HepG2 (cell line): Measurements from ENCODE around the gene ZNF382. TPM values are rescaled to one million over a fixed set of nuclear protein-coding genes. Genes with fewer than 3 reads are reported as not detected.

Source experiments
- ATAC-seq: fragments of 200-7000 bp; cut with Tn5 transposase; 3 replicates; pipeline ENCODE4 v1.9.1; 2020; ENCODE audit warnings: mild to moderate bottlenecking, moderate library complexity
- BruUV-seq: library from RNA; stranded (reverse); fragments of 400-500 nt; replicated peaks from 2 replicates; lab custom pipeline; 2021; lab: Mats Ljungman, UMichigan
- CTCF ChIA-PET: fragments of 300-600 bp; formaldehyde crosslinking; extraction: SDS; loops from one replicate; lab custom pipeline; 2021; ENCODE audit warnings: low total read pairs, inconsistent platforms, low intra/inter-chr PET ratio; lab: Yijun Ruan, JAX
- POLR2A ChIA-PET: fragments of 350-600 bp; sonication (Branson Sonifier 250); formaldehyde crosslinking; loops from one replicate; lab custom pipeline; 2020; ENCODE audit warnings: antibody characterized with exemption, inconsistent platforms; lab: Yijun Ruan, JAX
- DNase-seq: peaks from one replicate; pipeline ENCODE4 v3.0.0-alpha.2; 2015; ENCODE audit warnings: low spot score
- FAIRE-seq: peaks from 3 replicates; lab custom pipeline; 2011; peaks lifted over from hg19 to GRCh38; lab: Jason Lieb, UNC
- H2AFZ ChIP-seq: one replicate; pipeline ENCODE4 v1.6.1; 2011; ENCODE audit warnings: low read length, inconsistent platforms
- H3K27ac ChIP-seq: fragments of 300-600 bp; 3 replicates; pipeline ENCODE4 v1.8.0; 2011; ENCODE audit warnings: mixed run types, mild to moderate bottlenecking, mixed read lengths, low read length, inconsistent platforms; ENCODE audit not compliant: insufficient read depth; ENCODE audit errors: extremely low read length
- H3K27me3 ChIP-seq, 2 experiments: fragments of 200-600 bp in 1 of 2; 2 replicates in 1 of 2; 3 replicates in 1 of 2; pipeline versions ENCODE4 v1.6.0 to v1.8.0; 2011; ENCODE audit warnings: low read length in 2 of 2, mild to moderate bottlenecking in 2 of 2, moderate library complexity in 2 of 2, inconsistent platforms in 1 of 2; ENCODE audit not compliant: insufficient read depth in 2 of 2, control insufficient read depth in 1 of 2
- H3K36me3 ChIP-seq, 2 experiments: fragments of 200-600 bp in 1 of 2; replicated peaks in 1 of 2; 2 replicates in 1 of 2; 3 replicates in 1 of 2; pipeline versions ENCODE4 v1.5.1 to v1.8.0; 2011; ENCODE audit warnings: low read length in 2 of 2, inconsistent platforms in 1 of 2; ENCODE audit not compliant: insufficient read depth in 2 of 2, control insufficient read depth in 1 of 2
- H3K4me1 ChIP-seq: 2 replicates; pipeline ENCODE4 v1.5.1; 2012; ENCODE audit warnings: low read length, inconsistent platforms; ENCODE audit not compliant: insufficient read depth
- H3K4me2 ChIP-seq: 2 replicates; pipeline ENCODE4 v1.6.0; 2011; ENCODE audit warnings: low read depth, low read length, inconsistent platforms
- H3K4me3 ChIP-seq, 3 experiments: fragments of 200-600 bp in 1 of 3; sonication (generic), shearing (Covaris generic) in 1 of 3; replicated peaks in 1 of 3; 2 replicates each; pipeline ENCODE4 v1.5.1; 2011 to 2016; ENCODE audit warnings: low read length in 3 of 3, inconsistent platforms in 2 of 3, low read depth in 2 of 3, mild to moderate bottlenecking in 2 of 3, control low read depth in 1 of 3, mixed read lengths in 1 of 3; ENCODE audit not compliant: insufficient read depth in 1 of 3
- H3K79me2 ChIP-seq: one replicate; pipeline ENCODE4 v1.6.1; 2011; ENCODE audit warnings: low read length, inconsistent platforms; ENCODE audit not compliant: insufficient read depth
- H3K9ac ChIP-seq: 2 replicates; pipeline ENCODE4 v1.6.0; 2011; ENCODE audit warnings: mild to moderate bottlenecking, low read depth, low read length, inconsistent platforms; ENCODE audit not compliant: insufficient read depth
- H3K9me3 ChIP-seq: 2 replicates; pipeline ENCODE4 v1.5.1; 2012; ENCODE audit warnings: mild to moderate bottlenecking, low read length
- H4K20me1 ChIP-seq: 2 replicates; pipeline ENCODE4 v1.6.0; 2011; ENCODE audit warnings: inconsistent platforms, mild to moderate bottlenecking, low read length, moderate library complexity; ENCODE audit not compliant: insufficient read depth
- CAMTA2 ChIP-seq: sonication (generic); formaldehyde crosslinking; IDR thresholded peaks from 2 replicates; pipeline ENCODE4 v1.4.0; 2020; ENCODE audit warnings: mild to moderate bottlenecking, missing genetic modification reagents, borderline replicate concordance
- CBX5 ChIP-seq: sonication (generic); formaldehyde crosslinking; IDR thresholded peaks from 2 replicates; pipeline ENCODE4 v1.4.0; 2020; ENCODE audit warnings: missing genetic modification reagents, borderline replicate concordance
- ETV5 ChIP-seq: IDR thresholded peaks from 2 replicates; pipeline ENCODE4 v1.6.1; 2018; ENCODE audit warnings: missing biosample characterization, missing genetic modification reagents, inconsistent platforms, borderline replicate concordance
- HES4 ChIP-seq: sonication (generic); formaldehyde crosslinking; IDR thresholded peaks from 2 replicates; pipeline ENCODE4 v1.9.0; 2021; ENCODE audit warnings: mild to moderate bottlenecking, missing genetic modification reagents, borderline replicate concordance
- HNRNPLL ChIP-seq: fragments of 200-400 bp; formaldehyde crosslinking; IDR thresholded peaks from 2 replicates; pipeline ENCODE4 v1.6.1; 2017; ENCODE audit warnings: mild to moderate bottlenecking, low read depth, low read length; ENCODE audit not compliant: poor library complexity, severe bottlenecking
- RBM39 ChIP-seq: fragments of 200-400 bp; formaldehyde crosslinking; IDR thresholded peaks from one replicate; pipeline ENCODE4 v1.6.1; 2018; ENCODE audit warnings: antibody characterized with exemption, mild to moderate bottlenecking, low read depth, low read length; ENCODE audit not compliant: poor library complexity, severe bottlenecking
- YY1 ChIP-seq: IDR thresholded peaks from 2 replicates; pipeline ENCODE4 v1.6.1; 2011; ENCODE audit warnings: low read length, low read depth, moderate library complexity, mild to moderate bottlenecking; ENCODE audit not compliant: insufficient read depth, insufficient replicate concordance
- ZBTB3 ChIP-seq: sonication (generic); formaldehyde crosslinking; IDR thresholded peaks from 2 replicates; pipeline ENCODE4 v1.4.0; 2020; ENCODE audit warnings: low read depth, mild to moderate bottlenecking, moderate library complexity, missing genetic modification reagents, borderline replicate concordance
- ZKSCAN5 ChIP-seq: sonication (generic); formaldehyde crosslinking; IDR thresholded peaks from 2 replicates; pipeline ENCODE4 v1.5.1; 2020; ENCODE audit warnings: mild to moderate bottlenecking, missing genetic modification reagents
- whole genome bisulfite sequencing: methylation state at CpG from one replicate; pipeline ENCODE4 v1.1.6; 2017; ENCODE audit warnings: low lambda C conversion rate; 5-methylcytosine and 5-hydroxymethylcytosine counted together
- in situ Hi-C: cut with HindIII; loops from 2 replicates; pipeline ENCODE4 v1.10.0; 2017; ENCODE audit warnings: low pct_unique_long_range_greater_than_20kb; ENCODE audit not compliant: extremely low pct_ligation_motif_present
- intact Hi-C: fragments of 100-400 bp; cut with micrococcal nuclease; formaldehyde crosslinking; loops from one replicate; pipeline ENCODE4 v1.10.0; 2022; ENCODE audit not compliant: unreplicated experiment
- polyA plus RNA-seq, 8 experiments: library from polyadenylated mRNA; depleted of rRNA in 3 of 8; stranded (reverse) in 7 of 8; unstranded in 1 of 8; fragments of >200 nt; fragmentation: Illumina TruSeq in 4 of 8; extraction: Trizol in 4 of 8; gene quantifications; 2 replicates each; pipeline versions ENCODE4 v1.2.1 to v1.2.3, GENCODE V29; 2011 to 2016; ENCODE audit warnings: low read depth in 4 of 8, missing spikeins in 1 of 8, mixed read lengths in 1 of 8; ENCODE audit not compliant: insufficient read depth in 1 of 8
- total RNA-seq, 5 experiments: library from RNA; depleted of rRNA; stranded (reverse); fragments of >200 nt; fragmentation: Illumina TruSeq; extraction: Trizol; gene quantifications; 2 replicates each; pipeline ENCODE4 v1.2.3, GENCODE V29; 2016; ENCODE audit warnings: low read depth in 1 of 5
- TF ChIP-seq, protein P1 (sequence below): sonication (generic); formaldehyde crosslinking; IDR thresholded peaks from 2 replicates; pipeline ENCODE4 v1.4.0; 2020; ENCODE audit warnings: low read depth, missing genetic modification reagents
- TF ChIP-seq, protein P2 (sequence below): sonication (generic); formaldehyde crosslinking; IDR thresholded peaks from 2 replicates; pipeline ENCODE4 v1.4.0; 2020; ENCODE audit warnings: missing genetic modification reagents
- TF ChIP-seq, protein P3 (sequence below): sonication (generic); formaldehyde crosslinking; IDR thresholded peaks from 2 replicates; pipeline ENCODE4 v1.4.0; 2020; ENCODE audit warnings: missing genetic modification reagents, mild to moderate bottlenecking, borderline replicate concordance

ZNF382 gene
- total and polyA plus RNA-seq, 2 of the 13 experiments (the other 11 are each of a cell fraction or from before 2014, with no cell fraction given) = 2.3 to 6.8 TPM

DNA sequence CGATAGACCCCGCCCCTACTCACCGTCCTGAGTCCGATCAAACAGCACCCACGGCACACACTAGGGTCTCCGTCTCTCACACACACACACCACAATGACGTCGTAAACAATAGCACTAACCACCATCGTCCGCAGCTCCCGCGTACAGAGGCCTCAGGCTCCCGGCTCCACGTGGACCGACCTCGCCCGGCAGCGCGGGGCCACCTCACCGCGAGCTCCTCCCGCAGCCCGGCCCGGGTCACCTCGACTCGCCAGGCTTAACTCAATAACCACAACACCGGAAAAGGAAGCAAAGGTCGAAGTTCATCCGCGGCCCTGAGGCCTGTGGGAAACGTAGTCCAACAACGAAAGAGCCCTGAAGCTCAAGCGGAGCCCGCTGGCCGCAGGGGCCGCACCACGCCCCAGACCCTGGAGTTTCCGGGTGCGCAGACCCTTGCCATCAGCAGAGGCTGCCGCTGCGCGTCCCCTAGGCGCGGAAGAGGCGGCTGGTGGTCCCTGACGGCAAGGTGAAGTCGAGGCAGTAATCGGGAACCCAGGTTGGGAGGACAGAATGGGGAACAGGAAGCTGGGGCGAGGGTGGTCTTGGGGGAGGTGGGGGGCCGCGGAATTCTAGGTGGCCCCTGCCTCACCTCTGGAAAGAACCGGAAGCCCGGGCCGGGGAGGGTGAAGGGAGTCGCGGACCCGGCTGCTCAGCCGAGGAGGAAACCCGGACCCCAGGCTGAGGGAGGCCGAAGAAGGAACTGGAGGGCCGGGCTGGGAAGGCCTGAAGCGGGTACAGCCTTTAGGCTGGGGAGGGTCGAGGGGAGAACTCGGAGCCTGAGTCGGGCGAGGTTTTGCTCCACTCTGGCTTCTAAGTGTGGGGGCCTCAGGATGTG, 31.9 kb upstream of the ZNF382 start, which contains the start of gene ZNF529:
ZNF529 (minus strand) TSS at position 273 of the 875 bp plus-strand sequence. CDS start 946 bp downstream, outside the sequence.
- intact Hi-C loops = loop anchor here (1.0 to 5.0 kb wide), 5 partner anchors 32 to 264 kb away; partner anchors contain the start of genes ZNF260, ZNF382, ZNF567 and ZNF790
- POLR2A ChIA-PET = interaction anchor here (0.7 to 2.0 kb wide), 12 partner anchors 13 to 797 kb away, joined by 3 to 41 read pairs (median 6); partner anchors contain the start of genes ZNF146, ZNF260, ZNF345 and ZNF382
- Histone ChIP-seq H3K27me3 (no peaks in the 10 kb centered on the region; a peak in 1 of 5 replicates), H3K4me2 (peak within 1 kb of the TSS; percentile 90), H3K79me2 (peaks cover 25% of the 10 kb centered on the region), H3K4me3 (peak within 1 kb of the TSS; percentile 67 to 91 (median 77)), H2AFZ (peak within 1 kb of the TSS; percentile 22), H3K36me3 (peaks cover 3 to 14% of the 10 kb centered on the region in 2 experiments; a peak in 3 of 5 replicates), H3K9me3 (no peaks in the 10 kb centered on the region), H3K27ac (peak within 1 kb of the TSS; percentile 78), H3K9ac (peak within 1 kb of the TSS; percentile 81), H3K4me1 (peaks cover 20% of the 10 kb centered on the region), H4K20me1 (no peaks in the 10 kb centered on the region)
- DNase-seq = peak; percentile 95
- in situ Hi-C loops = no loop called here
- BruUV-seq = no TSS peak
- peak; percentile 96 for ATAC-seq
- CTCF ChIA-PET = no interaction called here
- peak; percentile 85 for FAIRE-seq
- WGBS = 1% methylated on average over 31 of the region's 66 CpGs
- TF ChIP-seq CAMTA2 (CRISPR knock-in tag) (0 out of 2 replicates have a peak, but pooled peaks have one; percentile 25), HNRNPLL (peak; percentile 79), ZKSCAN5 (CRISPR knock-in tag) (no peak), RBM39 (peak; percentile 88), CBX5 (CRISPR knock-in tag) (peak; percentile 64; the same call in 1 of the 2 replicates), YY1 (peak; percentile 49), ETV5 (peak; percentile 77), ZBTB3 (CRISPR knock-in tag) (no peak), HES4 (CRISPR knock-in tag) (no peak)
- TF ChIP-seq, protein P1, sequence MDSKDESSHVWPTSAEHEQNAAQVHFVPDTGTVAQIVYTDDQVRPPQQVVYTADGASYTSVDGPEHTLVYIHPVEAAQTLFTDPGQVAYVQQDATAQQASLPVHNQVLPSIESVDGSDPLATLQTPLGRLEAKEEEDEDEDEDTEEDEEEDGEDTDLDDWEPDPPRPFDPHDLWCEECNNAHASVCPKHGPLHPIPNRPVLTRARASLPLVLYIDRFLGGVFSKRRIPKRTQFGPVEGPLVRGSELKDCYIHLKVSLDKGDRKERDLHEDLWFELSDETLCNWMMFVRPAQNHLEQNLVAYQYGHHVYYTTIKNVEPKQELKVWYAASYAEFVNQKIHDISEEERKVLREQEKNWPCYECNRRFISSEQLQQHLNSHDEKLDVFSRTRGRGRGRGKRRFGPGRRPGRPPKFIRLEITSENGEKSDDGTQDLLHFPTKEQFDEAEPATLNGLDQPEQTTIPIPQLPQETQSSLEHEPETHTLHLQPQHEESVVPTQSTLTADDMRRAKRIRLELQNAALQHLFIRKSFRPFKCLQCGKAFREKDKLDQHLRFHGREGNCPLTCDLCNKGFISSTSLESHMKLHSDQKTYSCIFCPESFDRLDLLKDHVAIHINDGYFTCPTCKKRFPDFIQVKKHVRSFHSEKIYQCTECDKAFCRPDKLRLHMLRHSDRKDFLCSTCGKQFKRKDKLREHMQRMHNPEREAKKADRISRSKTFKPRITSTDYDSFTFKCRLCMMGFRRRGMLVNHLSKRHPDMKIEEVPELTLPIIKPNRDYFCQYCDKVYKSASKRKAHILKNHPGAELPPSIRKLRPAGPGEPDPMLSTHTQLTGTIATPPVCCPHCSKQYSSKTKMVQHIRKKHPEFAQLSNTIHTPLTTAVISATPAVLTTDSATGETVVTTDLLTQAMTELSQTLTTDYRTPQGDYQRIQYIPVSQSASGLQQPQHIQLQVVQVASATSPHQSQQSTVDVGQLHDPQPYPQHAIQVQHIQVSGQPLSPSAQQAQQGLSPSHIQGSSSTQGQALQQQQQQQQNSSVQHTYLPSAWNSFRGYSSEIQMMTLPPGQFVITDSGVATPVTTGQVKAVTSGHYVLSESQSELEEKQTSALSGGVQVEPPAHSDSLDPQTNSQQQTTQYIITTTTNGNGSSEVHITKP (CRISPR knock-in tag) = peak; percentile 76; the same call in 1 of the 2 replicates
- TF ChIP-seq, protein P2, sequence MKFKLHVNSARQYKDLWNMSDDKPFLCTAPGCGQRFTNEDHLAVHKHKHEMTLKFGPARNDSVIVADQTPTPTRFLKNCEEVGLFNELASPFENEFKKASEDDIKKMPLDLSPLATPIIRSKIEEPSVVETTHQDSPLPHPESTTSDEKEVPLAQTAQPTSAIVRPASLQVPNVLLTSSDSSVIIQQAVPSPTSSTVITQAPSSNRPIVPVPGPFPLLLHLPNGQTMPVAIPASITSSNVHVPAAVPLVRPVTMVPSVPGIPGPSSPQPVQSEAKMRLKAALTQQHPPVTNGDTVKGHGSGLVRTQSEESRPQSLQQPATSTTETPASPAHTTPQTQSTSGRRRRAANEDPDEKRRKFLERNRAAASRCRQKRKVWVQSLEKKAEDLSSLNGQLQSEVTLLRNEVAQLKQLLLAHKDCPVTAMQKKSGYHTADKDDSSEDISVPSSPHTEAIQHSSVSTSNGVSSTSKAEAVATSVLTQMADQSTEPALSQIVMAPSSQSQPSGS (CRISPR knock-in tag) = peak; percentile 75
- TF ChIP-seq, protein P3, sequence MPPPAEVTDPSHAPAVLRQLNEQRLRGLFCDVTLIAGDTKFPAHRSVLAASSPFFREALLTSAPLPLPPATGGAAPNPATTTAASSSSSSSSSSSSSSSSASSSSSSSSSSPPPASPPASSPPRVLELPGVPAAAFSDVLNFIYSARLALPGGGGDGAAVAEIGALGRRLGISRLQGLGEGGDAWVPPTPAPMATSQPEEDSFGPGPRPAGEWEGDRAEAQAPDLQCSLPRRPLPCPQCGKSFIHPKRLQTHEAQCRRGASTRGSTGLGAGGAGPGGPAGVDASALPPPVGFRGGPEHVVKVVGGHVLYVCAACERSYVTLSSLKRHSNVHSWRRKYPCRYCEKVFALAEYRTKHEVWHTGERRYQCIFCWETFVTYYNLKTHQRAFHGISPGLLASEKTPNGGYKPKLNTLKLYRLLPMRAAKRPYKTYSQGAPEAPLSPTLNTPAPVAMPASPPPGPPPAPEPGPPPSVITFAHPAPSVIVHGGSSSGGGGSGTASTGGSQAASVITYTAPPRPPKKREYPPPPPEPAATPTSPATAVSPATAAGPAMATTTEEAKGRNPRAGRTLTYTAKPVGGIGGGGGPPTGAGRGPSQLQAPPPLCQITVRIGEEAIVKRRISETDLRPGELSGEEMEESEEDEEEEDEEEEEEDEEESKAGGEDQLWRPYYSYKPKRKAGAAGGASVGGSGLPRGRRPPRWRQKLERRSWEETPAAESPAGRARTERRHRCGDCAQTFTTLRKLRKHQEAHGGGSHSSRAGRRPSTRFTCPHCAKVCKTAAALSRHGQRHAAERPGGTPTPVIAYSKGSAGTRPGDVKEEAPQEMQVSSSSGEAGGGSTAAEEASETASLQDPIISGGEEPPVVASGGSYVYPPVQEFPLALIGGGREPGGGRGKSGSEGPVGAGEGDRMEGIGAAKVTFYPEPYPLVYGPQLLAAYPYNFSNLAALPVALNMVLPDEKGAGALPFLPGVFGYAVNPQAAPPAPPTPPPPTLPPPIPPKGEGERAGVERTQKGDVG (CRISPR knock-in tag) = no peak
